ENCODE measurements around the gene ATRIP.

GRCh38 chr3:48460517-48460902 lies 14.0 kb downstream of the ATRIP start:
- TF ChIP-seq EZH2 (IDR thresholded peaks at IDR 0.05; ENCODE audit: borderline replicate concordance, low read depth, low read length, severe bottlenecking), result no peak
- no peak for TF ChIP-seq CTCF (IDR thresholded peaks at IDR 0.05; ENCODE audit: borderline replicate concordance, extremely low read depth, low read length, poor library complexity, severe bottlenecking)

Measured in DND-41 (cell line).